Fibroblast of lung (primary cell): Measurements from ENCODE around the gene HSD3B1. TPM values are rescaled to one million over a fixed set of nuclear protein-coding genes. Genes with fewer than 3 reads are reported as not detected.

Experiments used
- DNase-seq, 2 donors: peaks; one replicate each; pipeline versions ENCODE4 v3.0.0 to v3.0.0-alpha.2; 2010; ENCODE audit warnings: low read depth in 2 of 2
- H2AFZ ChIP-seq: 2 replicates; pipeline ENCODE4 v1.5.1; 2012; ENCODE audit warnings: low read length, control low read depth, inconsistent platforms
- H3K27ac ChIP-seq: 2 replicates; pipeline ENCODE4 v1.5.1; 2011; ENCODE audit warnings: low read length, control low read depth; ENCODE audit not compliant: insufficient read depth
- H3K27me3 ChIP-seq: 2 replicates; pipeline ENCODE4 v1.5.1; 2011; ENCODE audit warnings: mild to moderate bottlenecking, low read length; ENCODE audit not compliant: control insufficient read depth, insufficient read depth
- H3K36me3 ChIP-seq: 2 replicates; pipeline ENCODE4 v1.5.1; 2011; ENCODE audit warnings: low read length; ENCODE audit not compliant: control insufficient read depth, insufficient read depth
- H3K4me1 ChIP-seq: 2 replicates; pipeline ENCODE4 v1.5.1; 2011; ENCODE audit warnings: low read length; ENCODE audit not compliant: control insufficient read depth, insufficient read depth; ENCODE audit errors: extremely low read depth
- H3K4me2 ChIP-seq: 2 replicates; pipeline ENCODE4 v1.5.1; 2011; ENCODE audit warnings: low read length, control low read depth; ENCODE audit not compliant: insufficient read depth; ENCODE audit errors: extremely low read depth
- H3K4me3 ChIP-seq, 4 experiments: fragments of 200-600 bp in 1 of 4; sonication (generic) in 1 of 4; replicated peaks in 1 of 4; 2 replicates each; pipeline ENCODE4 v1.5.1; 2011 to 2016; ENCODE audit warnings: low read length in 4 of 4, low read depth in 3 of 4, mild to moderate bottlenecking in 3 of 4, control low read depth in 2 of 4, inconsistent platforms in 1 of 4, mixed read lengths in 1 of 4; ENCODE audit not compliant: insufficient read depth in 1 of 4; ENCODE audit errors: control extremely low read depth in 1 of 4
- H3K79me2 ChIP-seq: 2 replicates; pipeline ENCODE4 v1.5.1; 2012; ENCODE audit warnings: mild to moderate bottlenecking, low read length, inconsistent platforms; ENCODE audit not compliant: control insufficient read depth, insufficient read depth
- H3K9ac ChIP-seq: 2 replicates; pipeline ENCODE4 v1.5.1; 2011; ENCODE audit warnings: mild to moderate bottlenecking, low read length, control low read depth; ENCODE audit not compliant: insufficient read depth
- H3K9me3 ChIP-seq: 2 replicates; pipeline ENCODE4 v1.5.1; 2012; ENCODE audit warnings: low read depth, low read length; ENCODE audit not compliant: control insufficient read depth, insufficient read depth
- H4K20me1 ChIP-seq: 2 replicates; pipeline ENCODE4 v1.5.1; 2011; ENCODE audit warnings: low read length; ENCODE audit not compliant: control insufficient read depth, insufficient read depth; ENCODE audit errors: extremely low read depth
- EZH2 ChIP-seq: IDR thresholded peaks from 2 replicates; pipeline ENCODE4 v1.5.1; 2012; ENCODE audit warnings: low read length, control low read depth, mild to moderate bottlenecking; ENCODE audit errors: missing control alignments
- polyA plus RNA-seq, 2 donors: library from polyadenylated mRNA; depleted of rRNA in 1 of 2; stranded (reverse) in 1 of 2; unstranded in 1 of 2; fragments of >200 nt; gene quantifications; 2 replicates each; pipeline ENCODE4 v1.2.1, GENCODE V29; 2011 to 2012; ENCODE audit warnings: missing spikeins in 1 of 2
- total RNA-seq: library from RNA; depleted of rRNA; stranded (reverse); fragments of >200 nt; gene quantifications from 2 replicates; pipeline ENCODE4 v1.2.1, GENCODE V29; 2014
- TF ChIP-seq, protein P1 (sequence below), 2 donors: IDR thresholded peaks in 1 of 2; conservative IDR thresholded peaks in 1 of 2; 1 replicate in 1 of 2; 2 replicates in 1 of 2; pipeline ENCODE4 v1.5.1; 2011 to 2012; ENCODE audit warnings: low read length in 2 of 2, control low read depth in 1 of 2, inconsistent platforms in 1 of 2, low read depth in 1 of 2, mild to moderate bottlenecking in 1 of 2

Gene HSD3B1
- total and polyA plus RNA-seq, 2 donors (not counting 1 experiment from before 2014, with no cell fraction given) = not detected

DNA sequence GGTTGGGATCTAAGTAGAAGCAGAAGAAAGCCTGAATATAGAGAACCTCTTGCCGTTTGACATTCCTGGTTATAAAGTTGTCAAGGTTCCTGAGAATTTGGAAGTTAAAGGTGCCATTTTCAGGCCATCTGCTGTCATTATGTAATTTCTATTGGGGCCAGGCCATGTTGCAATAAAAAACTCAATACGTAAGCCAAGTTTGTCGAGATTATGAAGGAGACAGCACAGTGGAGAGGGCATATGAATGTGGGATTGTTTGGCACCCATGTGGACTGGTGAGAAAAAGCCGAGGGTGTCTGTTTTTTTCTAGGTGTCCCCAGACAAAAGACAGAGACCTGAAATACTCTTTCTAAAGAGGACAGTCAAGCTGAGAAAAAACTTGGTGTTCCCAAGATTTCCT, 18.8 kb upstream of the HSD3B1 start:
- no peak overlapping the region for H3K4me2 ChIP-seq
- no peaks in the 10 kb centered on the region for H3K79me2 ChIP-seq
- no peak overlapping the region for H3K9ac ChIP-seq
- H2AFZ ChIP-seq = no peak overlapping the region
- H3K27ac ChIP-seq = no peak overlapping the region
- H3K27me3 ChIP-seq = no peaks in the 10 kb centered on the region
- H3K9me3 ChIP-seq = no peaks in the 10 kb centered on the region
- H3K36me3 ChIP-seq = no peaks in the 10 kb centered on the region
- DNase-seq = no peak
- no peaks in the 10 kb centered on the region for H4K20me1 ChIP-seq
- H3K4me3 ChIP-seq = no peak overlapping the region
- TF ChIP-seq EZH2 = no peak
- TF ChIP-seq, protein P1, sequence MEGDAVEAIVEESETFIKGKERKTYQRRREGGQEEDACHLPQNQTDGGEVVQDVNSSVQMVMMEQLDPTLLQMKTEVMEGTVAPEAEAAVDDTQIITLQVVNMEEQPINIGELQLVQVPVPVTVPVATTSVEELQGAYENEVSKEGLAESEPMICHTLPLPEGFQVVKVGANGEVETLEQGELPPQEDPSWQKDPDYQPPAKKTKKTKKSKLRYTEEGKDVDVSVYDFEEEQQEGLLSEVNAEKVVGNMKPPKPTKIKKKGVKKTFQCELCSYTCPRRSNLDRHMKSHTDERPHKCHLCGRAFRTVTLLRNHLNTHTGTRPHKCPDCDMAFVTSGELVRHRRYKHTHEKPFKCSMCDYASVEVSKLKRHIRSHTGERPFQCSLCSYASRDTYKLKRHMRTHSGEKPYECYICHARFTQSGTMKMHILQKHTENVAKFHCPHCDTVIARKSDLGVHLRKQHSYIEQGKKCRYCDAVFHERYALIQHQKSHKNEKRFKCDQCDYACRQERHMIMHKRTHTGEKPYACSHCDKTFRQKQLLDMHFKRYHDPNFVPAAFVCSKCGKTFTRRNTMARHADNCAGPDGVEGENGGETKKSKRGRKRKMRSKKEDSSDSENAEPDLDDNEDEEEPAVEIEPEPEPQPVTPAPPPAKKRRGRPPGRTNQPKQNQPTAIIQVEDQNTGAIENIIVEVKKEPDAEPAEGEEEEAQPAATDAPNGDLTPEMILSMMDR (conservative IDR thresholded peaks at IDR 0.05 in 1 of 2, IDR thresholded peaks at IDR 0.05 in 1 of 2; ENCODE audit: low read depth in 1 of 2, low read length in 2 of 2) = no peak
- H3K4me1 ChIP-seq = no peaks in the 10 kb centered on the region

DNA sequence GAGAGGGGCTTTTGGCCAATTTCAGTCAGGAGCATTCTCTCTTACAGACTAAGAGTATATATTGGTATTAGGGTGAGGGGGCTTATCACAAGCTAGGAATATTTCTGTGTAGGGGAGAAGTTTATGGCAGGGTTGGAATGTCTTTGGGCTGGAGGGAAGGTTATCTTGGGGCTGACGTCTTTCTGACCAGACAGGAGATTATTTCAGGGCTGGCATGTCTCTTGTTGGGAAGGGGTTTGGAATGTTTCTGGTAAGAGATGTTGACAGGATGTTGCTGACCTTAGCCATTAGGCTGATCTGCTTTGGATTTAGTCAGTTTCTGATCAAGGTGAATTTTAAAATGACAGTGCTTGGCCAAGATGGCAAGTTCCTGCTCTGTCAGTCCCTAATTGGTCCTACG, 17.8 kb upstream of the HSD3B1 start:
- Histone ChIP-seq H3K36me3 (no peaks in the 10 kb centered on the region), H3K4me3 (no peak overlapping the region), H3K27me3 (no peaks in the 10 kb centered on the region), H4K20me1 (no peaks in the 10 kb centered on the region), H3K9ac (no peak overlapping the region), H3K4me2 (no peak overlapping the region), H2AFZ (no peak overlapping the region), H3K79me2 (no peaks in the 10 kb centered on the region), H3K9me3 (no peaks in the 10 kb centered on the region), H3K4me1 (no peaks in the 10 kb centered on the region), H3K27ac (no peak overlapping the region)
- no peak for DNase-seq
- no peak for TF ChIP-seq EZH2
- TF ChIP-seq, protein P1 (conservative IDR thresholded peaks at IDR 0.05 in 1 of 2, IDR thresholded peaks at IDR 0.05 in 1 of 2; ENCODE audit: low read depth in 1 of 2, low read length in 2 of 2) = no peak

DNA sequence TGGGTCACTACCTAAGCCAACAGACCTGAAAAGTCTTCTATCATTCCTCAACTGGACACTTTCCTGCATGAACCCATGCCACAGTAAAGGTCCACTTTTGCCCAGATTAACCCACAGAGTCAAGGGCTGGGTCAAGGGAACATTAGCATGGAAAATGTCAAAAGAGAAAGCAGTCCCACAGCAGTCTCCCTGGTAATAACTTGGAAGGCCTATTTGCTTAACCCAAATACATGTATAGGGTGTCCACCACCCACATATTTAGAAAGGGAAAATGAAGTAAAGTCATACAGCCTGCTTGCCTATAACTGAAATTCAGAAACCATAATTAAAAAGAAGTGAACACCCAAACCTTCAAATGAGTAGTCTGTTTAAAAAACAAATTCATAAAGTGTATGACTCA, 16.1 kb upstream of the HSD3B1 start:
- no peak overlapping the region for H3K4me3 ChIP-seq
- H3K36me3 ChIP-seq = no peaks in the 10 kb centered on the region
- no peaks in the 10 kb centered on the region for H3K9me3 ChIP-seq
- no peak overlapping the region for H3K27ac ChIP-seq
- H3K9ac ChIP-seq = no peak overlapping the region
- H3K4me2 ChIP-seq = no peak overlapping the region
- H3K79me2 ChIP-seq = no peaks in the 10 kb centered on the region
- no peaks in the 10 kb centered on the region for H3K4me1 ChIP-seq
- H4K20me1 ChIP-seq = no peaks in the 10 kb centered on the region
- no peaks in the 10 kb centered on the region for H3K27me3 ChIP-seq
- TF ChIP-seq EZH2 = no peak
- TF ChIP-seq, protein P1 (conservative IDR thresholded peaks at IDR 0.05 in 1 of 2, IDR thresholded peaks at IDR 0.05 in 1 of 2; ENCODE audit: low read depth in 1 of 2, low read length in 2 of 2) = no peak
- DNase-seq = no peak
- H2AFZ ChIP-seq = no peak overlapping the region
